ENCODE data around the gene CUBN. TPM values are rescaled to one million over a fixed set of nuclear protein-coding genes. Genes with fewer than 3 reads are reported as not detected.

The CUBN gene
- total and polyA plus RNA-seq, 7 experiments from 2014 or later: 0.39 to 17.5 (median 7.0) TPM

GRCh38 chr10:16816171-16816570 lies 313.4 kb downstream of the CUBN start:
- H3K4me1 ChIP-seq (ENCODE audit: control insufficient read depth in 2 of 2, insufficient read depth in 2 of 2, low read length in 2 of 2): peaks cover 8 to 28% of the 10 kb centered on the region in 2 donors
- Mint-ChIP-seq H3K9me3 (peaks cover 0 to 4% (median 0%) of the 10 kb centered on the region in 11 donors), H3K27me3 (peaks cover 0 to 9% (median 0%) of the 10 kb centered on the region in 5 donors), H3K4me1 (peaks cover 31 to 62% (median 53%) of the 10 kb centered on the region in 7 donors), H3K36me3 (peaks cover 9 to 18% (median 14%) of the 10 kb centered on the region in 5 donors), H3K27ac (peak overlapping the region; percentile 1 to 94 (median 76)), H3K4me3 (peak overlapping the region; percentile 88 to 98 (median 93))
- no peaks in the 10 kb centered on the region for H3K9me3 ChIP-seq (ENCODE audit: control insufficient read depth in 2 of 3, low read length in 3 of 3)
- no peak overlapping the region for H3K27ac ChIP-seq (ENCODE audit: low read depth, low read length)
- ChIA-PET CTCF (interaction anchor here (1.6 kb wide), 1 partner anchor 34 kb away, joined by 4 read pairs; no protein-coding TSS in a partner anchor), POLR2A (interaction anchor here (2.0 kb wide), 1 partner anchor 414 kb away, joined by 42 read pairs; the partner anchor contains the start of gene VIM)
- H3K4me3 ChIP-seq (ENCODE audit: low read length): peak overlapping the region; percentile 66
- DNase-seq: no peak
- no peaks in the 10 kb centered on the region for H3K27me3 ChIP-seq (ENCODE audit: control insufficient read depth in 2 of 2, insufficient read depth in 2 of 2, low read length in 2 of 2)
- peaks cover 0 to 5% (median 0%) of the 10 kb centered on the region in 3 experiments for H3K36me3 ChIP-seq (ENCODE audit: control insufficient read depth in 2 of 3, insufficient read depth in 3 of 3, low read length in 3 of 3)
- intact Hi-C loops (cut with micrococcal nuclease): loop anchor here (2.0 to 10.0 kb wide), 8 partner anchors 37 to 1939 kb away; partner anchors contain the start of genes ARL5B (in 2 of the 2), DCLRE1C (in 1 of the 2), MEIG1 (in 1 of the 2) and NMT2 (in 1 of the 2)
- no peak for ATAC-seq

GRCh38 chr10:16814012-16814411 lies 315.6 kb downstream of the CUBN start:
- Mint-ChIP-seq H3K4me1 (peaks cover 31 to 69% (median 60%) of the 10 kb centered on the region in 7 donors), H3K4me3 (peak overlapping the region in 1 of 10 donors; percentile 4), H3K9me3 (peaks cover 0 to 2% (median 0%) of the 10 kb centered on the region in 11 donors), H3K27ac (no peak overlapping the region), H3K36me3 (peaks cover 9 to 22% (median 14%) of the 10 kb centered on the region in 5 donors), H3K27me3 (peaks cover 0 to 4% (median 0%) of the 10 kb centered on the region in 5 donors)
- no peak overlapping the region for H3K4me3 ChIP-seq (ENCODE audit: low read length)
- ChIA-PET POLR2A (interaction anchor here (0.7 to 1.5 kb wide), 5 partner anchors 28 to 890 kb away, joined by 3 to 4 read pairs (median 3); partner anchors contain the start of gene VIM), CTCF (interaction anchor here (0.7 to 1.1 kb wide), 2 partner anchors 17 to 932 kb away, joined by 3 to 7 read pairs; no protein-coding TSS in a partner anchor)
- ATAC-seq (no peak), DNase-seq (no peak)
- H3K9me3 ChIP-seq (ENCODE audit: control insufficient read depth in 2 of 3, low read length in 3 of 3): no peaks in the 10 kb centered on the region
- H3K27me3 ChIP-seq (ENCODE audit: control insufficient read depth in 2 of 2, insufficient read depth in 2 of 2, low read length in 2 of 2): no peaks in the 10 kb centered on the region
- H3K27ac ChIP-seq (ENCODE audit: low read depth, low read length): no peak overlapping the region
- H3K4me1 ChIP-seq (ENCODE audit: control insufficient read depth in 2 of 2, insufficient read depth in 2 of 2, low read length in 2 of 2): peaks cover 8 to 28% of the 10 kb centered on the region in 2 donors
- peaks cover 0 to 5% (median 0%) of the 10 kb centered on the region in 3 experiments for H3K36me3 ChIP-seq (ENCODE audit: control insufficient read depth in 2 of 3, insufficient read depth in 3 of 3, low read length in 3 of 3)
- intact Hi-C loops (cut with micrococcal nuclease): loop anchor here in 1 of 2 donors (10.0 kb wide), 1 partner anchor 1859 kb away; the partner anchor contains the start of genes DCLRE1C and MEIG1

GRCh38 chr10:16812676-16813075 lies 316.9 kb downstream of the CUBN start:
- Mint-ChIP-seq H3K4me1 (peaks cover 24 to 62% (median 54%) of the 10 kb centered on the region in 7 donors), H3K4me3 (no peak overlapping the region)

GRCh38 chr10:16811765-16812164 lies 317.8 kb downstream of the CUBN start:
- POLR2A ChIA-PET: interaction anchor here (1.1 kb wide), 1 partner anchor 418 kb away, joined by 3 read pairs; no protein-coding TSS in a partner anchor
- no peaks in the 10 kb centered on the region for H3K27me3 ChIP-seq (ENCODE audit: control insufficient read depth in 2 of 2, insufficient read depth in 2 of 2, low read length in 2 of 2)
- H3K36me3 ChIP-seq (ENCODE audit: control insufficient read depth in 2 of 3, insufficient read depth in 3 of 3, low read length in 3 of 3): peaks cover 0 to 7% (median 0%) of the 10 kb centered on the region in 3 experiments
- DNase-seq (no peak), ATAC-seq (no peak)
- Mint-ChIP-seq H3K9me3 (no peaks in the 10 kb centered on the region), H3K27ac (peak overlapping the region in 2 of 9 donors; percentile 17 to 36), H3K4me1 (peaks cover 24 to 58% (median 47%) of the 10 kb centered on the region in 7 donors), H3K27me3 (no peaks in the 10 kb centered on the region), H3K36me3 (peaks cover 9 to 40% (median 16%) of the 10 kb centered on the region in 5 donors), H3K4me3 (no peak overlapping the region)
- CTCF ChIA-PET: interaction anchor here (0.6 kb wide), 1 partner anchor 34 kb away, joined by 3 read pairs; no protein-coding TSS in a partner anchor
- H3K4me3 ChIP-seq (ENCODE audit: low read length): no peak overlapping the region
- H3K9me3 ChIP-seq (ENCODE audit: control insufficient read depth in 2 of 3, low read length in 3 of 3): no peaks in the 10 kb centered on the region
- intact Hi-C loops (cut with micrococcal nuclease): loop anchor here in 1 of 2 donors (10.0 kb wide), 1 partner anchor 1857 kb away; the partner anchor contains the start of genes DCLRE1C and MEIG1
- peaks cover 8 to 20% of the 10 kb centered on the region in 2 donors for H3K4me1 ChIP-seq (ENCODE audit: control insufficient read depth in 2 of 2, insufficient read depth in 2 of 2, low read length in 2 of 2)
- H3K27ac ChIP-seq (ENCODE audit: low read depth, low read length): no peak overlapping the region

More at GRCh38 chr10:16812676-16813075, 316.9 kb downstream of the CUBN start:
- Histone ChIP-seq H3K9me3 (ENCODE audit: control insufficient read depth in 2 of 3, low read length in 3 of 3) (no peaks in the 10 kb centered on the region), H3K27me3 (ENCODE audit: control insufficient read depth in 2 of 2, insufficient read depth in 2 of 2, low read length in 2 of 2) (no peaks in the 10 kb centered on the region), H3K27ac (ENCODE audit: low read depth, low read length) (no peak overlapping the region), H3K36me3 (ENCODE audit: control insufficient read depth in 2 of 3, insufficient read depth in 3 of 3, low read length in 3 of 3) (peaks cover 0 to 5% (median 0%) of the 10 kb centered on the region in 3 experiments), H3K4me1 (ENCODE audit: control insufficient read depth in 2 of 2, insufficient read depth in 2 of 2, low read length in 2 of 2) (peaks cover 8 to 22% of the 10 kb centered on the region in 2 donors), H3K4me3 (ENCODE audit: low read length) (no peak overlapping the region)
- no peak for ATAC-seq
- DNase-seq: no peak
- CTCF ChIA-PET: interaction anchor here (0.6 kb wide), 1 partner anchor 288 kb away, joined by 3 read pairs; no protein-coding TSS in a partner anchor
- POLR2A ChIA-PET: interaction anchor here (1.1 to 1.5 kb wide), 2 partner anchors 38 to 417 kb away, joined by 3 read pairs; no protein-coding TSS in a partner anchor
- Mint-ChIP-seq H3K27ac (no peak overlapping the region), H3K36me3 (peaks cover 9 to 32% (median 14%) of the 10 kb centered on the region in 5 donors), H3K9me3 (peaks cover 0 to 2% (median 0%) of the 10 kb centered on the region in 11 donors), H3K27me3 (peaks cover 0 to 4% (median 0%) of the 10 kb centered on the region in 5 donors)
- intact Hi-C loops (cut with micrococcal nuclease): loop anchor here in 1 of 2 donors (10.0 kb wide), 1 partner anchor 1858 kb away; the partner anchor contains the start of genes DCLRE1C and MEIG1

GRCh38 chr10:16811292-16811691 lies 318.3 kb downstream of the CUBN start:
- Histone ChIP-seq H3K27me3 (ENCODE audit: control insufficient read depth in 2 of 2, insufficient read depth in 2 of 2, low read length in 2 of 2) (no peaks in the 10 kb centered on the region), H3K9me3 (ENCODE audit: control insufficient read depth in 2 of 3, low read length in 3 of 3) (no peaks in the 10 kb centered on the region), H3K4me3 (ENCODE audit: low read length) (no peak overlapping the region), H3K36me3 (ENCODE audit: control insufficient read depth in 2 of 3, insufficient read depth in 3 of 3, low read length in 3 of 3) (peaks cover 0 to 10% (median 0%) of the 10 kb centered on the region in 3 experiments), H3K27ac (ENCODE audit: low read depth, low read length) (no peak overlapping the region), H3K4me1 (ENCODE audit: control insufficient read depth in 2 of 2, insufficient read depth in 2 of 2, low read length in 2 of 2) (peaks cover 7 to 16% of the 10 kb centered on the region in 2 donors)
- ATAC-seq (no peak), DNase-seq (no peak)
- ChIA-PET POLR2A (no interaction called here), CTCF (no interaction called here)
- Mint-ChIP-seq H3K9me3 (no peaks in the 10 kb centered on the region), H3K27ac (peak overlapping the region in 1 of 9 donors; percentile 17), H3K36me3 (peaks cover 9 to 42% (median 14%) of the 10 kb centered on the region in 5 donors), H3K4me1 (peaks cover 21 to 57% (median 43%) of the 10 kb centered on the region in 7 donors), H3K4me3 (no peak overlapping the region), H3K27me3 (no peaks in the 10 kb centered on the region)
- intact Hi-C loops (cut with micrococcal nuclease): loop anchor here in 1 of 2 donors (10.0 kb wide), 1 partner anchor 1856 kb away; the partner anchor contains the start of genes DCLRE1C and MEIG1

GRCh38 chr10:16809074-16809718 lies 320.4 kb downstream of the CUBN start:
- Mint-ChIP-seq H3K27ac (no peak overlapping the region), H3K27me3 (no peaks in the 10 kb centered on the region), H3K4me1 (peaks cover 11 to 41% (median 26%) of the 10 kb centered on the region in 7 donors), H3K4me3 (no peak overlapping the region), H3K9me3 (peaks cover 0 to 3% (median 0%) of the 10 kb centered on the region in 11 donors), H3K36me3 (peaks cover 4 to 50% (median 19%) of the 10 kb centered on the region in 5 donors)
- POLR2A ChIA-PET: no interaction called here
- H3K4me3 ChIP-seq (ENCODE audit: low read length): no peak overlapping the region
- CTCF ChIA-PET: no interaction called here
- H3K27me3 ChIP-seq (ENCODE audit: control insufficient read depth in 2 of 2, insufficient read depth in 2 of 2, low read length in 2 of 2): no peaks in the 10 kb centered on the region
- H3K36me3 ChIP-seq (ENCODE audit: control insufficient read depth in 2 of 3, insufficient read depth in 3 of 3, low read length in 3 of 3): peaks cover 0 to 12% (median 0%) of the 10 kb centered on the region in 3 experiments
- no peaks in the 10 kb centered on the region for H3K4me1 ChIP-seq (ENCODE audit: control insufficient read depth in 2 of 2, insufficient read depth in 2 of 2, low read length in 2 of 2)
- ATAC-seq: peak; percentile 80
- intact Hi-C loops (cut with micrococcal nuclease): loop anchor here (1.0 to 2.0 kb wide), 3 partner anchors 20 to 930 kb away; no protein-coding TSS in a partner anchor
- H3K27ac ChIP-seq (ENCODE audit: low read depth, low read length): no peak overlapping the region
- DNase-seq: peak in 3 of 9 donors; percentile 19 to 31 (median 23)
- no peaks in the 10 kb centered on the region for H3K9me3 ChIP-seq (ENCODE audit: control insufficient read depth in 2 of 3, low read length in 3 of 3)

Data from naive thymus-derived CD4-positive, alpha-beta T cell (primary cell).